ENCODE data around the gene SPINK4. TPM values are rescaled to one million over a fixed set of nuclear protein-coding genes. Genes with fewer than 3 reads are reported as not detected.

Gene SPINK4, protein sequence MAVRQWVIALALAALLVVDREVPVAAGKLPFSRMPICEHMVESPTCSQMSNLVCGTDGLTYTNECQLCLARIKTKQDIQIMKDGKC
- not detected in 2 replicates for total RNA-seq (2014; rRNA removed)
- not detected for polyA plus RNA-seq (2012)

DNA sequence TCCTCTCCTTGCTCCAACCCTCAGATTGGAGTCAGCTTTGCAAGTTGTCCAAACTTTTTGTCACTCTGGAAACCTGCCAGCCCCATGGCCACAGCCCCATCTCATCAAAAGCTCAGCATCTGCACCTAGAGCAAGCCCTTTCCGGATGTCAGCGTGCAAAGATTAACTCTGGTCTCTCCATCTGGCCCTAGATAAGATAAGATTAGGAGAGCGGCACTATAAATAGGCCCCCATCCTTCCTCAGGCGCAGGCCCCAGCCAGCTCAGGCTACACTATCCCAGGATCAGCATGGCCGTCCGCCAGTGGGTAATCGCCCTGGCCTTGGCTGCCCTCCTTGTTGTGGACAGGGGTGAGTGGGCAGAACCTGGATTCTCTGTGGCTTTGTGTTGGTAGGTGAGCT lies at the start of gene SPINK4:
TSS of gene SPINK4 (plus strand) at position 247 of the 400 bp plus-strand sequence. CDS start at position 289, 42 bp downstream.
- no peak for DNase-seq (ENCODE audit: low read depth)

DNA sequence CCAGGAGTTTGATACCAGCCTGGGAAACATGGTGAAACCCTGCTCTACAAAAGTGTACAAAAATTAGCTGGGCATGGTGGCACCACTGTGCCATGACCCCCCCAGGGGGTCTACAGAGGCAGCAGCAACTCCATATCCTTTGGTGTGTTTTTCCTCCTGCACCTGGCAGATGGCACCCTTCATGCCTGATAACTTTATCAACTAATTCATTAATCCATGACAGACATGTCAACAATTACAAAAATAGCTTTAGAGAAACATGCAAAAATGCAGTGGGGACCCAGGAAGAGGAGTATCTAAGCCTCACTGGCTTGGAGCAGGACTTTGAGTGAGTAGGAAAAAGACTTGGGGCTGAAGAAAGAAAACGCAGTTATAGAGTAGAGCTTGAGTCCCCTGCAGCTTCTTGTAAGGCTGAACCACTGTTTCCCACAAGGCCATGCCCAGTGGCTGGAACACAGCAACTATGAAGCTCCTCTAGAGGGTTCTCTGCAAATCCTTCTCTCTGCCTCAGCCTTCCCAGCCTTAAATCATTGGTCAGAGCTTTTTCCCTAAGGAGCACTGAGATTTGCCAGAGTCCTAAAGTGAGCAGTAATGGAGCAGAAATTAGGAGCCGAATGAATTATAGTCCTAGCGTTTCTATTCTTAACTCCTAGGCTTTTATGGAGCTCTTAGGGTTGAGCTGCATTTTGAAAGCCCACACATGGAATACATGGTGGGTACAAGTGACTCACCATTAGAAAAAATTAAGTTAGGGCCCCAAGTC lies 47.3 kb upstream of the SPINK4 start:
- no peak for DNase-seq (ENCODE audit: low read depth)

DNA sequence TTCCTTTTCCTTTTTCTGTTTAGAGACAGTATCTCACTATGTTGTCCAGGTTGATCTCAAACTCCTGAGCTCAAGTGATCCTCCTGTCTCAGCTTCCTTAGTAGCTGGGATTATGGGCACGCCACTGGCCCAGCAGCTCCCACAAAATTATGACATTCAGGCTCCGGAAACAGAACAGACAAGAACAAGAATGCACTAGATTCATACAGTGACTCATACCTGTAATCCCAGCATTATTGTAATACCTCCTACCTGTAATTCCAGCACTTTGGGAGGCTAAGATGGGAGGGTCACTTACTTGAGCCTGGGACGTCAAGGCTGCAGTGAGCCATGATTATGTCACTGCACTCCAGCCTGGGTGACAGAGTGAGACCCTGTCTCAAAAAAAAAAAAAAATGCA lies 46.1 kb upstream of the SPINK4 start:
- DNase-seq (ENCODE audit: low read depth), result no peak

DNA sequence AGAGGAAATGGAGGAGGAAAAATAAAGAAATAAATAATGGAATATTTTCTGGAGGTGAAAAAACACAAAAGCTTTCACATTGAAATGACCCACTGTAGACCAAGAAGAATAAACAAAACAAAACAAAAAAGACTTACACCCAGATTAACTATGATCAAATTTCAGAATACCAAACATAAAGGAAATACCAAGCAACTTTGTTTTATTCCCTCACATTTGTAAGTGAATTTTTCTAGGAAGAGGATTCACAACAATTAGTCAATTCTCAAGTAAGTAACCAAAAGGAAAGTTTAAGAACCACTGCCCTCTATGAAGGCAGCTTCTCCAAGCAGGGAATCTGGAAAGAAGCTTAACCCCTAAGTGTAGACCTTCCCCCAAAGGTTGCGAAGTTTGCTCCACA lies 43.2 kb upstream of the SPINK4 start:
- no peak for DNase-seq (ENCODE audit: low read depth)

DNA sequence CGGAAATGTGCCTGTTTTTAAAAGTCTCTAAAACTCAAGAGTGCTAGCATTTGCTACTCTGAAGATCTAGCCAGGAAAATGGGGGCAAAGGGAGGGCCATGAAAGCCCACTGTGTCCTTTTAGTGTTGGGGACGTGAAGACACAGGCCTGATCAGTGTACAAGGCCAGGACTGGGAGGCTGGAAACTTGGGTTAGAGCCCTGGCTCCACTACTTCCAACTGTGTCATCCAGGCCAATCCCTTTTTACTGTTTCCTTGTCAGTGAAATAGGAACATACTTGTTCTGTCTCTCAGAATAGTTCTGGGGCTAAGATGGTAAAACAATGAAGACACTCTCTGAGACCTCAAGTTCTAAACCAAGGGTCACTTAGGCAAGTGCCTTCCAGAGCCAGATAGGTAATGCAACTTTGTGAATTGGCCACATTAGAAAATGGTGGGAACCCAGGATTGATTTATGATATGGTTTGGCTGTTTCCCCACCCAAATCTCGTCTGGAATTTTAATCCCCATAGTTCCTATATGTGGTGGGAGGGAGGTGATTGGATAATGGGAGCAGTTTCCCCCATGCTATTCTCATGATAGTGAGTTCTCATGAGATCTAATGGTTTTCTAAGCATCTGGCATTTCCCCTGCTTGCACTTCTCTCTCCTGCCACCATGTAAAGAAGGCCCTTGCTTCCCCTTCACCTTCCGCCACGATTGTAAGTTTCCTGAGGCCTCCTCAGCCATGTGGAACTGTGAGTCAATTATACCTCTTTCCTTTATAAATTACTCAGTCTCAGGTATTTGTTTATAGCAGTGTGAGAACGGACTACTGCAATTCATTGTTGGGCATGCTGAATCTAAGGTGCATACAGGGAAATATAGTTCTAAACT lies 42.5 kb upstream of the SPINK4 start:
- no peak for DNase-seq (ENCODE audit: low read depth)

DNA sequence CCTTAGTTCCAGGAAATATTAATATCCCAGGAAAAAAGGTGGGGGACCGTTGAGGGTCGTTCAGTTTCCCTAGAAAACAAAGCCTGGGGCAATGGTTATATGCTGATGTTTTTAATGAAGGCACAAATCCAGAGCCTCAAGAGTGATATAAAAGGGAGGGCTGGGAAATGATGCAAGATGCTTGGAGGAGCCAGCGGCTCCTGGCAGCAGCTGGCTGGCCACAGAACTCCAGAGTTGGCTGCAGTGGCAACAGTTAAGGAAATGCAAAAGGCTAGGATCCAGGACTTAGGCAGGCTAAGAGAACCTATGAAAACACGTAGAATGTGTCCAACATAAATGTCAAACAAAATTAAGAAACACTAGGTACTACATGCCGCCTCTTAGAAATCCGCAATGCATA lies 41.8 kb upstream of the SPINK4 start:
- peak; percentile 46 for DNase-seq (ENCODE audit: low read depth)

GRCh38 chr9:33202018-33202417 lies 37.9 kb upstream of the SPINK4 start:
- no peak for DNase-seq (ENCODE audit: low read depth)

GRCh38 chr9:33202552-33203201 lies 37.3 kb upstream of the SPINK4 start:
- DNase-seq (ENCODE audit: low read depth), result peak; percentile 59

- no peak for DNase-seq (ENCODE audit: low read depth)
Observed at GRCh38 chr9:33209394-33209793, 30.6 kb upstream of the SPINK4 start.

- no peak for DNase-seq (ENCODE audit: low read depth)
Observed at GRCh38 chr9:33210006-33210715, 29.8 kb upstream of the SPINK4 start.

DNA sequence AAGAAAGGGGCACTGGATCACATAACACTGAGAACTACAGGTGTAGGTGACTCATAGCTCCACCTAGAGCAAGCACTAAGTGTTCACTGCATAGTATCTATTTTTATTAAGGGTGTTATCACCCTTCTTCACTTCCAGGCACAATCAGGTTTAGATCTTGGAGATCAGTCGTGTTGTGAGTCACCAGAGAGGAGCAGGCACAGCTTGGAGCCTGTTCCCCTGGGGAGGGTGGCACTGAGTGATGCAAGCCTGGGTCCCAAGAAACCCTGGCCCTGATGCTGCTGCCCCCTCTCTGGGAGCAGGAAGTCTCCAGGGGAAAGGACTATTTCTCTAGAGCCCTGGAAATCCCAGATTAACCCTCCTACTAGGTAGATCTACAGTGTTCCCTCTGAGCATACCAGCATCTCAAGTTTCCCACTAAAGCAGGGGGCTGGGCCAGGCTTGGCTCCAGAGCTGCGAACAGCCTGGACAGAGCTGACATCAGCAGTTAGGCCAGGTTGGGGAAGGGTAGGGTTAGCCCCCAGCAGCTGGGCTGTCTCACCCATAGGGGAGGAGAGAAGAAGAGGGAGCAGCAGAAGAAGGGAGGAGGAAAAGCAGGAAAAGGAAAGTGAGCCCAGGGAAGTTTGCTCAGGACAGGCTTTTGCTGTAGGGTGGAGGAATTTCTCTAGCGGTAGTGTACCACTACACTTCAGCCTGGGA lies 28.1 kb upstream of the SPINK4 start:
- DNase-seq (ENCODE audit: low read depth), result no peak

- DNase-seq (ENCODE audit: low read depth), result no peak
Observed at GRCh38 chr9:33220681-33221567, 19.0 kb upstream of the SPINK4 start.

DNA sequence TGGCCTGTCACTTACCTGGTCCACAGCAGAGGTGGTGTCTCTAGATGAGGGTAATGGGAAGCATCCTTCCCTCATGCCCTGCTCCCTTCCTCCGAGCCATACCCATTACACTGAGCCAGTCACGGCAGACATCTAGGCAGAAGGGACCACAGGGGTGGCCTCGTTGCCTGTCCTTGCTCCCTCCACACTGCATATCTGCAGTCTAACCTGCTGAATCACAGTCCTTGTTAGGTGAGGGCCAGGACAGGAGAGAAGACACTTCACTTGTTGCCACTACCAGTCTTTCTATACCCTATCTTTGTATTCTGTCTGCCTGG lies 18.4 kb upstream of the SPINK4 start:
- DNase-seq (ENCODE audit: low read depth), result no peak

DNA sequence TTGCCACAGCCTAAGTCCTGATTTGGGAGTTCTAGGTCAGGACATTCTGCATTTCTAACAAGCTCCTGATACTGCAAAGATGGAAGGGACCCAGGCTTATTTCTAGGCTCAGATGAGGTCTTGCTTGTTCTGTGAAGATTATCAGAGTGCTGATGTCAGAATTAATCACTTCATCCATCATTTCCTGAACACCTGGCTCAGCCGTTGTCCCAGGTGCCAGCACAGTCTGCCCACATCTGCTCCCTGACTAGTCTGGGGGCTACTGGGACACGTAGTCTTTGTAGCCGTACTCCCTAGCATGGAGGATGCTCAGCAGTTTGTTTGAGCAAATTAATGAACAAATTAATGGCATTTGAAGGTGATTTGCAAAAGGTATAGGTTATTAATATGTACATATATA lies 17.9 kb upstream of the SPINK4 start:
- no peak for DNase-seq (ENCODE audit: low read depth)

- DNase-seq (ENCODE audit: low read depth), result no peak
Observed at GRCh38 chr9:33223696-33224095, 16.3 kb upstream of the SPINK4 start.

DNA sequence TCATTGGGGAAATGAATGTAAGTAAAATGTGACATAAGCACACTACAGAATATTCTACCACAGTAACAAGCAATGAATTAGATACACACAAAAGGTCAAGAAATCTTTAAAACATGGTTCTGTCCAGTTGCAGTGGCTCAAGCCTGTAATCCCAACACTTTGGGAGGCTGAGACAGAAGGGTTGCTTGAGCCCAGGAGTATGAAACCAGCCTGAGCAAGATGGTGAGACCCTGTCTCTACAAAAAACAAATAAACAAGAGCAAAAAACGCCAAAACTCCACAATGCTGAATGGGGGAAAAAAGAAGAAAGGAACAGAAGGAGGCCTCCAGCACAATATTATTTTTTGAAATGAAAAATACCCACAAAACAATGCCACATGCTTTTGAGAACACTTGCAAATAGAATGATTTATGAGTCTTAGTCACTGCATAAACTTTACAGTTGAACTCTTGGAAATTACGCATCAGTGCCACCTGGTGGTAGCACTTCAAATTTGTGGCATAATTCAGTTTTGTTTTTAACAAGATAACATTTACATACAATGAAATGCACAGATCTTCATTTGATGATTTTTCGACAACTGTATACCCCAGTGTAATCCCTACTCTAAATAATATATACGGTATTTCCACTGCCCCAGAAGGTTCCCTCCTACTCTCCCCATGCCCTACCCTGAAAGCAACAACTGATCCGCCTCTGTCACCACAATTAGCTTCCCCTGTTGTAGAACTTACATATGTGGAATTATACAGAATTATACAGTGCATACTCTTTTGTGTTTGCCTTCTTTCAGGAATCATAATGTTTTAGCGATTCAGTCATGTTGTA lies 14.4 kb upstream of the SPINK4 start:
- DNase-seq (ENCODE audit: low read depth), result peak; percentile 79

DNA sequence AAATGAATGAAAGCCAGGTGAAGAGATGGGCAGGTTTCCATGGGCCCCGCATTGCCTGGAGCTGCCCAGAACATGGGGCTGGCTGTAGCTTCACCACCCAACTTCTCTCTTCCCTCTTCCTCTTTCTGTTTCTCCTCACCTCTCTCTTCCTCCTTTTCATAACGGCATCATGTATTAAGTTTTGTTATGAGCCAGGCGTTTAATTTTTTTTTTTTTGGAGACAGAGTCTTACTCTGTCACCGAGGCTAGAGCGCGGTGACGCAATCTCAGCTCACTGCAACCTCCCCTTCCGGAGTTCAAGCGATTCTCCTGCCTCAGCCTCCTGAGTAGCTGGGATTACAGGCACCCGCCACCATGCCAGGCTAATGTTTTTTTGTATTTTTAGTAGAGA lies 13.0 kb upstream of the SPINK4 start:
- DNase-seq (ENCODE audit: low read depth), result no peak

- no peak for DNase-seq (ENCODE audit: low read depth)
Observed at GRCh38 chr9:33227741-33228140, 12.2 kb upstream of the SPINK4 start.

- no peak for DNase-seq (ENCODE audit: low read depth)
Observed at GRCh38 chr9:33228606-33229005, 11.4 kb upstream of the SPINK4 start.

All from LHCN-M2 (cell line).